OCI-LY7 (cell line): ENCODE results near the gene CAPS. TPM values are rescaled to one million over a fixed set of nuclear protein-coding genes. Genes with fewer than 3 reads are reported as not detected.

Source experiments
- BruUV-seq: library from RNA; stranded (reverse); fragments of 400-500 nt; replicated peaks from 2 replicates; lab custom pipeline; 2021; lab: Mats Ljungman, UMichigan
- CTCF ChIA-PET: fragments of 300-600 bp; sonication (Branson Sonifier 250); formaldehyde crosslinking; loops from one replicate; lab custom pipeline; 2022; ENCODE audit warnings: antibody characterized with exemption; ENCODE audit not compliant: unreplicated experiment; lab: Charles Lee
- POLR2A ChIA-PET: fragments of 300-600 bp; sonication (Branson Sonifier 250); formaldehyde crosslinking; loops from one replicate; lab custom pipeline; 2022; ENCODE audit warnings: antibody characterized with exemption; lab: Charles Lee
- DNase-seq: peaks from one replicate; pipeline ENCODE4 v3.0.0-alpha.2; 2015; ENCODE audit warnings: low spot score
- H2AFZ ChIP-seq: fragments of 200-600 bp; sonication (generic), shearing (Covaris generic); 2 replicates; pipeline ENCODE4 v1.6.1; 2014; ENCODE audit warnings: mild to moderate bottlenecking, antibody characterized with exemption, low read length, moderate library complexity
- H3K27ac ChIP-seq: fragments of 200-600 bp; sonication (generic); 2 replicates; pipeline ENCODE4 v1.5.1; 2014; ENCODE audit warnings: mixed run types, low read depth, mild to moderate bottlenecking, moderate library complexity, low read length, inconsistent platforms; ENCODE audit not compliant: poor library complexity, severe bottlenecking
- H3K36me3 ChIP-seq: fragments of 200-600 bp; sonication (generic); 2 replicates; pipeline ENCODE4 v1.6.1; 2014; ENCODE audit warnings: mild to moderate bottlenecking, antibody characterized with exemption, low read length, moderate library complexity, mixed read lengths; ENCODE audit not compliant: insufficient read depth
- H3K4me1 ChIP-seq: fragments of 200-600 bp; sonication (generic); 2 replicates; pipeline ENCODE4 v1.5.1; 2014; ENCODE audit warnings: mild to moderate bottlenecking, low read length; ENCODE audit not compliant: insufficient read depth, poor library complexity, severe bottlenecking
- H3K4me2 ChIP-seq: fragments of 200-600 bp; sonication (generic); 2 replicates; pipeline ENCODE4 v1.6.1; 2014; ENCODE audit warnings: mild to moderate bottlenecking, low read length
- H3K4me3 ChIP-seq: fragments of 200-600 bp; sonication (generic); 2 replicates; pipeline ENCODE4 v1.5.1; 2014; ENCODE audit warnings: mild to moderate bottlenecking, low read depth, low read length; ENCODE audit not compliant: poor library complexity, severe bottlenecking
- H3K79me2 ChIP-seq: fragments of 200-600 bp; sonication (generic); 2 replicates; pipeline ENCODE4 v1.6.1; 2016; ENCODE audit warnings: low read depth, mild to moderate bottlenecking, low read length, moderate library complexity, mixed read lengths; ENCODE audit not compliant: insufficient read depth
- H3K9me2 ChIP-seq: fragments of 200-600 bp; sonication (generic); 2 replicates; pipeline ENCODE4 v1.6.1; 2016; ENCODE audit warnings: mild to moderate bottlenecking, low read length, mixed read lengths; ENCODE audit not compliant: insufficient read depth
- H3K9me3 ChIP-seq: fragments of 200-600 bp; sonication (generic); 2 replicates; pipeline ENCODE4 v1.6.1; 2014; ENCODE audit warnings: mild to moderate bottlenecking, mixed run types, low read length, mixed read lengths
- H4K20me1 ChIP-seq: fragments of 200-600 bp; sonication (generic); 2 replicates; pipeline ENCODE4 v1.6.1; 2014; ENCODE audit warnings: mild to moderate bottlenecking, antibody characterized with exemption, low read length, moderate library complexity, mixed read lengths; ENCODE audit not compliant: insufficient read depth
- EZH2phosphoT487 ChIP-seq: fragments of 200-600 bp; sonication (generic); IDR thresholded peaks from 2 replicates; pipeline ENCODE4 v1.6.1; 2018; ENCODE audit warnings: low read depth, borderline replicate concordance, mild to moderate bottlenecking, mixed run types, antibody characterized with exemption, low read length, moderate library complexity, mixed read lengths
- intact Hi-C: fragments of 100-400 bp; cut with micrococcal nuclease; formaldehyde crosslinking; loops from one replicate; pipeline ENCODE4 v1.10.0; 2022; ENCODE audit not compliant: unreplicated experiment
- total RNA-seq, 2 experiments: library from RNA; depleted of rRNA in 1 of 2; stranded (reverse); fragments of >200 nt in 1 of 2; shearing (Covaris generic) in 1 of 2; gene quantifications; 2 replicates each; pipeline ENCODE4 v1.2.3, GENCODE V29; 2014 to 2022
- TF ChIP-seq, protein P1 (sequence below): fragments of 200-600 bp; sonication (generic); conservative IDR thresholded peaks from 2 replicates; pipeline ENCODE4 v1.5.1; 2014; ENCODE audit warnings: mild to moderate bottlenecking, antibody characterized with exemption, low read length, moderate library complexity, mixed read lengths

CAPS gene
- total RNA-seq, 2 experiments from 2014 or later: 8.1 to 11.0 TPM

DNA sequence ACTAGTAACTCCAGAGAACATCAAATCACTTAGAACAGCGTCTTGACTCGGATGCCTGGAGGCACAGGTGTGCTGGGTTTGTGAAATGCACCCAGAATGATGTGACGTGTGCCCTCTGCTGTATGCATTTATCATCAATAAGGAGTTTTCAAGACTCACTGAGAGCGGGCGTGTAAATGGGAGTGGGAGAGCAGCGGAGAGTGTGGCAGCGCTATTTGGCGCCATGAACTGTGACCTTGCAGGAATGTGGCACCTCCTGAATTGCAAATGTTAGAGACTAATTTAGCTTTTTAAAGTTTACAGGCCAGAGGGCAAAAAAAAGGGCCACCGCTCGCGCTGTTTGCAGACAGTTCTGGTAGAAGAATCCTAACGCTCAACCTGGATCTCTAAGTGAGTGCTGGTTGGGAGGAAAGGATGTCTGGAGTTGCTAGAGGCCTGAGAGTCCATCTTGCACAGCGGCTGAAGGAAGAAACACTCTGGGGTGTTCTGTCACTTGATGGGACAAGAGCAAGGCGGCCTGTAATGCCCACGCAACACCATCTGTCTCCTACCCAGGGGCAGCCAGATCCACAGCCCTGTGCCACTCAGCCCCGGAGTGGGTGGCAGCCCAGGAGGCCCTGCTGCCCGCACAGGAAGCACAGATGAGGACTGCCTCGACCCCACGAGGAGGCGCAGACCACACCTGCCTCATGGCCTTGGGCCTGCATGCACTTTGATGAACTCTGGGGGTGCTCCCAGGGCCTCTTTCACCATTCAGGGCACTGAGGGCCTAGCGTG is 44.2 kb downstream of the CAPS start:
- TF ChIP-seq, protein P1, sequence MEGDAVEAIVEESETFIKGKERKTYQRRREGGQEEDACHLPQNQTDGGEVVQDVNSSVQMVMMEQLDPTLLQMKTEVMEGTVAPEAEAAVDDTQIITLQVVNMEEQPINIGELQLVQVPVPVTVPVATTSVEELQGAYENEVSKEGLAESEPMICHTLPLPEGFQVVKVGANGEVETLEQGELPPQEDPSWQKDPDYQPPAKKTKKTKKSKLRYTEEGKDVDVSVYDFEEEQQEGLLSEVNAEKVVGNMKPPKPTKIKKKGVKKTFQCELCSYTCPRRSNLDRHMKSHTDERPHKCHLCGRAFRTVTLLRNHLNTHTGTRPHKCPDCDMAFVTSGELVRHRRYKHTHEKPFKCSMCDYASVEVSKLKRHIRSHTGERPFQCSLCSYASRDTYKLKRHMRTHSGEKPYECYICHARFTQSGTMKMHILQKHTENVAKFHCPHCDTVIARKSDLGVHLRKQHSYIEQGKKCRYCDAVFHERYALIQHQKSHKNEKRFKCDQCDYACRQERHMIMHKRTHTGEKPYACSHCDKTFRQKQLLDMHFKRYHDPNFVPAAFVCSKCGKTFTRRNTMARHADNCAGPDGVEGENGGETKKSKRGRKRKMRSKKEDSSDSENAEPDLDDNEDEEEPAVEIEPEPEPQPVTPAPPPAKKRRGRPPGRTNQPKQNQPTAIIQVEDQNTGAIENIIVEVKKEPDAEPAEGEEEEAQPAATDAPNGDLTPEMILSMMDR: no peak
- no peak for TF ChIP-seq EZH2phosphoT487
- Histone ChIP-seq H3K9me2 (no peaks in the 10 kb centered on the region), H3K4me3 (no peak overlapping the region), H3K9me3 (no peaks in the 10 kb centered on the region), H3K4me2 (no peak overlapping the region), H2AFZ (no peak overlapping the region), H3K79me2 (peaks cover 96% of the 10 kb centered on the region), H3K4me1 (peaks cover 49% of the 10 kb centered on the region), H3K27ac (no peak overlapping the region), H4K20me1 (no peaks in the 10 kb centered on the region; the same call in 1 of the 2 replicates), H3K36me3 (peaks cover 27% of the 10 kb centered on the region; the same call in 1 of the 2 replicates)
- no TSS peak for BruUV-seq
- no peak for DNase-seq
- ChIA-PET POLR2A (interaction anchor here (1.0 kb wide), 1 partner anchor 10 kb away, joined by 3 read pairs; no protein-coding TSS in a partner anchor), CTCF (interaction anchor here (0.7 kb wide), 1 partner anchor 11 kb away, joined by 3 read pairs; no protein-coding TSS in a partner anchor)
- intact Hi-C loops: no loop called here

DNA sequence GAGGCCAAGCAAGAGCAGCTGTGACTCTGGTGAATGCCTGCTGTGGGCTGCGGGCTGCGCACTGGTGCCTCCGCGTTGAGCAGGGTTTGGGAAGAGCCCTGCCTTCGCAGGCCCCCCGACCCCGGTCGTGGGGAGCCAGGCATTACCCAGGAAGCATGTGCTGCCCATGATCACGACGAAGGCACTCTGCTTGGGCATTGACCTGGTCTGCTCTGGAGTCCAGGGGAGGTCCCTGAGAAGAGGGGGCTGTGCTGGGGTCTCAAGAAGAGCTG is 44.7 kb downstream of the CAPS start:
- Histone ChIP-seq H3K9me2 (no peaks in the 10 kb centered on the region), H3K36me3 (peaks cover 28% of the 10 kb centered on the region; the same call in 1 of the 2 replicates), H3K79me2 (peaks cover 96% of the 10 kb centered on the region), H3K9me3 (no peaks in the 10 kb centered on the region), H3K27ac (no peak overlapping the region), H3K4me1 (peaks cover 44% of the 10 kb centered on the region), H3K4me3 (no peak overlapping the region), H2AFZ (no peak overlapping the region), H4K20me1 (no peaks in the 10 kb centered on the region; the same call in 1 of the 2 replicates), H3K4me2 (no peak overlapping the region)
- BruUV-seq: no TSS peak
- no peak for DNase-seq
- POLR2A ChIA-PET: no interaction called here
- intact Hi-C loops: no loop called here
- TF ChIP-seq, protein P1: no peak
- no peak for TF ChIP-seq EZH2phosphoT487
- CTCF ChIA-PET: no interaction called here
